ENCODE data around the gene SOCS6. TPM values are rescaled to one million over a fixed set of nuclear protein-coding genes. Genes with fewer than 3 reads are reported as not detected.

The SOCS6 gene
- total and polyA plus RNA-seq, 2 donors (not counting 1 experiment from before 2014, with no cell fraction given), result 38.6 to 44.1 TPM

DNA sequence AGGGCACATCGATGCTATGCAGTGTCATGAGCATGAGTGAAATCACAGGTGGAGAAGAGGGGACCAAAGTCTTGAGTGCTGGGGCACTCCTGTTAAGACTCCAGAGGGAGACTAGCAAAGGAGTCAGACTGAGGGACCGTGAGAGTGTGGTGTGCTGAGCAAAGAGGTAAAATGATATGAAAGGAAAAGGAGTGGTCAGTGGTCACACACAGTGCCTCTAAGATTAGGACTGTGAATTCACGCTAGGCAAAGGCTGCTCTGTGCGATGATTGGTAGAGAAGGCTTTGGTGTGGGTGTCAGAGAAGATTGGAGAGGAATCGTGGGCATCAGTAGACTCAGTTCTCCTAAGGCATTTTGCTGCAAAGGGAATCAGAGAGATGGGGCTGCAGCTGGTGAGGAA, 12.8 kb downstream of the SOCS6 start:
- no peaks in the 10 kb centered on the region for H3K4me1 ChIP-seq (ENCODE audit: control insufficient read depth, extremely low read depth, insufficient read depth, low read length)
- H3K79me2 ChIP-seq (ENCODE audit: control insufficient read depth, insufficient read depth, low read length), result peaks cover 100% of the 10 kb centered on the region
- no peak overlapping the region for H2AFZ ChIP-seq (ENCODE audit: low read length)
- no peak overlapping the region for H3K27ac ChIP-seq (ENCODE audit: insufficient read depth, low read length)
- H4K20me1 ChIP-seq (ENCODE audit: control insufficient read depth, extremely low read depth, insufficient read depth, low read length), result peaks cover 3% of the 10 kb centered on the region
- no peak for DNase-seq (ENCODE audit: low read depth in 2 of 2)
- H3K27me3 ChIP-seq (ENCODE audit: control insufficient read depth, insufficient read depth, low read length), result no peaks in the 10 kb centered on the region
- no peak overlapping the region for H3K4me3 ChIP-seq (replicated peaks in 1 of 4; ENCODE audit: control extremely low read depth in 1 of 4, insufficient read depth in 1 of 4, low read depth in 3 of 4, low read length in 4 of 4)
- H3K4me2 ChIP-seq (ENCODE audit: extremely low read depth, insufficient read depth, low read length), result no peak overlapping the region
- no peak overlapping the region for H3K9ac ChIP-seq (ENCODE audit: insufficient read depth, low read length)
- TF ChIP-seq EZH2 (IDR thresholded peaks at IDR 0.05; ENCODE audit: low read length, missing control alignments), result no peak
- TF ChIP-seq, protein P1, sequence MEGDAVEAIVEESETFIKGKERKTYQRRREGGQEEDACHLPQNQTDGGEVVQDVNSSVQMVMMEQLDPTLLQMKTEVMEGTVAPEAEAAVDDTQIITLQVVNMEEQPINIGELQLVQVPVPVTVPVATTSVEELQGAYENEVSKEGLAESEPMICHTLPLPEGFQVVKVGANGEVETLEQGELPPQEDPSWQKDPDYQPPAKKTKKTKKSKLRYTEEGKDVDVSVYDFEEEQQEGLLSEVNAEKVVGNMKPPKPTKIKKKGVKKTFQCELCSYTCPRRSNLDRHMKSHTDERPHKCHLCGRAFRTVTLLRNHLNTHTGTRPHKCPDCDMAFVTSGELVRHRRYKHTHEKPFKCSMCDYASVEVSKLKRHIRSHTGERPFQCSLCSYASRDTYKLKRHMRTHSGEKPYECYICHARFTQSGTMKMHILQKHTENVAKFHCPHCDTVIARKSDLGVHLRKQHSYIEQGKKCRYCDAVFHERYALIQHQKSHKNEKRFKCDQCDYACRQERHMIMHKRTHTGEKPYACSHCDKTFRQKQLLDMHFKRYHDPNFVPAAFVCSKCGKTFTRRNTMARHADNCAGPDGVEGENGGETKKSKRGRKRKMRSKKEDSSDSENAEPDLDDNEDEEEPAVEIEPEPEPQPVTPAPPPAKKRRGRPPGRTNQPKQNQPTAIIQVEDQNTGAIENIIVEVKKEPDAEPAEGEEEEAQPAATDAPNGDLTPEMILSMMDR (conservative IDR thresholded peaks at IDR 0.05 in 1 of 2, IDR thresholded peaks at IDR 0.05 in 1 of 2; ENCODE audit: low read depth in 1 of 2, low read length in 2 of 2), result no peak
- H3K9me3 ChIP-seq (ENCODE audit: control insufficient read depth, insufficient read depth, low read depth, low read length), result no peaks in the 10 kb centered on the region
- H3K36me3 ChIP-seq (ENCODE audit: control insufficient read depth, insufficient read depth, low read length), result no peaks in the 10 kb centered on the region

DNA sequence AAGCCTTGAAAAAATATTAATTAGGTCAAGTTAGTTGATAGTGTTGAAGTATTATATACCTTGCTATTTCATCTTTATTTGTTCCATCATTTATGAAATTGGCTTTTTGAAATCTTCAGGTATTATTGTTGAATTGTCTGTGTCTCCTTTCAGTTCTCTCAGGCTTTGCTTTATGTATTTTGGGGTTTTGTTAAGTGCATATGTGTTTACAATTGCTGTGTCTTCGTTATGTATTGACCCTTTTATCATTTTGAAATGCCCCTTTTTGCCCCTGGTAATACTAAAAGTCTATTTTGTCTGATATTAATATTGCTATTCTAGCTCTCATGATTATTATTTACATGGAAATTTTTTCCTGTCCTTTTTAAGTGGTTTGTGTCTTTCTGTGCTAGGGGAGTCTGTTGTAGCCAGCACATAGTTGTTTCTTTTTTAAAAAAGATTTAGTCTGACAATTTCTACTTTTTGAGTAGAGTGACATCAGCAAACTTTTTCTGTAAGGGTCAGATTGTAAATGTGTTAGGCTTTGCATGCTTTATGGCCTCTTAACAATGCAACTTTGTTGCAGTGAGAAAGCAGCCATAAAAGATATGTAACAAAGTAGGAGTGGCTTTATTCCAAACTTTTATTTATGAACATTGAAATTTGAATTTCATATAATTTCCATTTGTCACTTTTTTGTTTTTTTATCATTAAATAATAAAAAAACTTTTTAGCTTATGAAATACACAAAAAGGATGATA, 19.9 kb downstream of the SOCS6 start:
- H3K27me3 ChIP-seq (ENCODE audit: control insufficient read depth, insufficient read depth, low read length), result no peaks in the 10 kb centered on the region
- H3K27ac ChIP-seq (ENCODE audit: insufficient read depth, low read length), result no peak overlapping the region
- H3K4me3 ChIP-seq (replicated peaks in 1 of 4; ENCODE audit: control extremely low read depth in 1 of 4, insufficient read depth in 1 of 4, low read depth in 3 of 4, low read length in 4 of 4), result no peak overlapping the region
- H3K36me3 ChIP-seq (ENCODE audit: control insufficient read depth, insufficient read depth, low read length), result no peaks in the 10 kb centered on the region
- H4K20me1 ChIP-seq (ENCODE audit: control insufficient read depth, extremely low read depth, insufficient read depth, low read length), result peaks cover 3% of the 10 kb centered on the region
- TF ChIP-seq, protein P1 (conservative IDR thresholded peaks at IDR 0.05 in 1 of 2, IDR thresholded peaks at IDR 0.05 in 1 of 2; ENCODE audit: low read depth in 1 of 2, low read length in 2 of 2), result no peak
- TF ChIP-seq EZH2 (IDR thresholded peaks at IDR 0.05; ENCODE audit: low read length, missing control alignments), result no peak
- no peaks in the 10 kb centered on the region for H3K4me1 ChIP-seq (ENCODE audit: control insufficient read depth, extremely low read depth, insufficient read depth, low read length)
- no peaks in the 10 kb centered on the region for H3K9me3 ChIP-seq (ENCODE audit: control insufficient read depth, insufficient read depth, low read depth, low read length)
- H2AFZ ChIP-seq (ENCODE audit: low read length), result no peak overlapping the region
- no peak overlapping the region for H3K9ac ChIP-seq (ENCODE audit: insufficient read depth, low read length)
- DNase-seq (ENCODE audit: low read depth in 2 of 2), result no peak
- peaks cover 99% of the 10 kb centered on the region for H3K79me2 ChIP-seq (ENCODE audit: control insufficient read depth, insufficient read depth, low read length)
- no peak overlapping the region for H3K4me2 ChIP-seq (ENCODE audit: extremely low read depth, insufficient read depth, low read length)

DNA sequence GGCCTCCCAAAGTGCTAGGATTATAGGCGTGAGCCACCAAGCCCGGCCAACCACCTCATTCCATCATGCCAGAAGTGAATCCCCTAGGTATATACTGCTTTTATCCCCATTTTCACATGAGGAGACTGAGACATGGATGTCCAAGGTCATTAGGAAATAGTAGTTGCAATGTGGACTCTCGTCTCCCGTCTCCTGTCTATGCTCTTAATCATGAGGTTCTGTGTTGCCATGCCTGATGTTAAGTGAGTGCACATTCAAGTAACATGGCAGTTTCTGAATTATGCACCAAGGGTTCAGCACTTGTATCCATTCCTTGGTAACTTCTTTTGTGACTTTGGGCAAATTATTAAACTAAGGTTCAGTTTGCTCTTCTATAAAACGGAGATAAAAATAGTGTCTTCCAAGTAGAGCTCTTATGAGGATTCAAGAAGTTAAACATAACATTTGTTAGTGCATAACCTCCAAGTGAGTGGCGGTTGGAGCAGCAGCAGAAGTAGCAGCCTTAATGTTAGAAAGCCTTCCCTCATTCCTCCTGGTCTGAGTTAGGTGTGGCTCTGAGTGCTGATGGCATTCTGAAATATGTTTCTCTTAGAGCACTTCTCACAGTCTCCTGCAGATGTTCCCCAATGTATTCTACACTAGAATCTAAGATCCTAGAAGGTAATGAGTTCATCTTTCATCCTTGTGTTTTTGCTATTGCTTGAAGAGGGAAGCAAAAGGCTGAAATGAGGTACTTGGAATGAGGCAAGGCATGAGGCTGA, 21.9 kb downstream of the SOCS6 start:
- Histone ChIP-seq H3K9me3 (ENCODE audit: control insufficient read depth, insufficient read depth, low read depth, low read length) (no peaks in the 10 kb centered on the region), H4K20me1 (ENCODE audit: control insufficient read depth, extremely low read depth, insufficient read depth, low read length) (no peaks in the 10 kb centered on the region), H3K79me2 (ENCODE audit: control insufficient read depth, insufficient read depth, low read length) (peaks cover 99% of the 10 kb centered on the region)

More for the DNA sequence above, 21.9 kb downstream of the SOCS6 start:
- TF ChIP-seq, protein P1 (conservative IDR thresholded peaks at IDR 0.05 in 1 of 2, IDR thresholded peaks at IDR 0.05 in 1 of 2; ENCODE audit: low read depth in 1 of 2, low read length in 2 of 2), result no peak
- TF ChIP-seq EZH2 (IDR thresholded peaks at IDR 0.05; ENCODE audit: low read length, missing control alignments), result no peak
- H3K4me3 ChIP-seq (replicated peaks in 1 of 4; ENCODE audit: control extremely low read depth in 1 of 4, insufficient read depth in 1 of 4, low read depth in 3 of 4, low read length in 4 of 4), result no peak overlapping the region
- H3K4me1 ChIP-seq (ENCODE audit: control insufficient read depth, extremely low read depth, insufficient read depth, low read length), result no peaks in the 10 kb centered on the region
- no peak for DNase-seq (ENCODE audit: low read depth in 2 of 2)
- no peak overlapping the region for H2AFZ ChIP-seq (ENCODE audit: low read length)
- H3K4me2 ChIP-seq (ENCODE audit: extremely low read depth, insufficient read depth, low read length), result no peak overlapping the region
- H3K9ac ChIP-seq (ENCODE audit: insufficient read depth, low read length), result no peak overlapping the region
- H3K27me3 ChIP-seq (ENCODE audit: control insufficient read depth, insufficient read depth, low read length), result no peaks in the 10 kb centered on the region
- H3K27ac ChIP-seq (ENCODE audit: insufficient read depth, low read length), result no peak overlapping the region
- no peaks in the 10 kb centered on the region for H3K36me3 ChIP-seq (ENCODE audit: control insufficient read depth, insufficient read depth, low read length)
